ENCODE results near the gene UBE3B.

UBE3B gene

DNA sequence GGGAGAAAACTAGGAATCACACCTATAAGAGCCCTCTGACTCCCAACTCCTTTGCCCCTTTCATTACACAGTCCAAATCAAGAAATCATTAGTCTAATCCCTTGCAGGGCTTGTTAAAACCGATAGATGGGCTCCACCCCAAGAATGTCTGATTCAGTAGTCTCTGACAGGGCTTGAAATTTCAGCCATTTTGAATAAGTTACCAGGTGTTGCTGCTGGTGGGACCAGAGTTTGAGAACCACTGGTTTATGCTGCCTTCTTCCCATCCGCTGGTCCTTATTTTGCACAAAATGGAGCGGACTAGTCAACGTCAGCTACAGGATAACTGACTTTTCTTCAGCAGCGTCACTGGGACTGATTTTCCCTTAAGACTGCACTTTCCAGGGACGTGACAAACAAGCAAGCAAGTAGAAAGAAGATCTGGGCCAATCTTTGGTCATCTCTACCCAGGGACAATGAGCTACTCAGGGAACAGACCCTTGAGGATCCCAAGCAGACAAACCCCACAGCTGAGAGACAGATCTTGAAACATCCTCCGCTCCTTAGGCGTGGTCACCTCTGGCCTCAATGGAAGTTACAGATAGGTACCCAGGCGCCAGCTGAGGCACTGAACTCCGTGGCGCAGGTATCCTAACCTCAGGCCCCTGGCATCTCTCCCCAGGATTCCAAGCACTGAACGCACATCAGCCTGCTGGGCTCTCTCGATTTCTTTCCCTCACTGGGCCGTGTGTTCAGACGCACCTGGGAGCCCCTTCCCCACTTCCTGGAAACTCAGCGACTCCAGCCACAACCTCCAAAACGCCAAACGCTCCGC, 1.2 kb upstream of the UBE3B start:
- no peak for DNase-seq (ENCODE audit: low read depth, low spot score)
- TF ChIP-seq ZNF274 (IDR thresholded peaks at IDR 0.05; ENCODE audit: low read depth, low read length) = no peak
- TF ChIP-seq YY1 (IDR thresholded peaks at IDR 0.05; ENCODE audit: insufficient read depth, insufficient read length) = no peak
- TF ChIP-seq SUZ12 (IDR thresholded peaks at IDR 0.05; ENCODE audit: extremely low read depth, insufficient read depth, insufficient read length) = no peak

DNA sequence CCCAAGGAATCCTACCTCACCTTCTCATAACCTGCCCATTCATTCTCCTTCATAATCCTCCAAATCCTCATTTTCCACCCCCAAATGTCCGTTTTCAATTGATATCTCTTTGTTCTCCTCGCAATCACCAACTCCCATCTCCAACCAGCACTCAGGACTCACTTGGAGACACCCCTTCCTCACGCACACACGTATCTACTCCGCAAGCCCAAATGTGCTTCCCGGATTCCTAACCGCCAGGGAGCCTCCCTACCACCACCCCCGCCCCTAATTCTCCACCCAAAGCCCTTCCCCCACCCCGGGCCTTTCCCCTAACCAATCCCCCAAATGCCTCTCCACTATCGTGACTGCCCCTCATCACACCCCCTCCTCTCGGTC, 638 bp upstream of the UBE3B start:
- Histone ChIP-seq H3K9ac (ENCODE audit: insufficient read length, low read depth) (peak overlapping the region; percentile 94), H3K4me3 (ENCODE audit: insufficient read length, low read depth) (peak overlapping the region; percentile 82), H3K9me3 (ENCODE audit: insufficient read depth, low read length) (no peaks in the 10 kb centered on the region), H3K4me1 (ENCODE audit: insufficient read depth, insufficient read length) (no peaks in the 10 kb centered on the region), H3K27me3 (ENCODE audit: insufficient read depth, insufficient read length) (no peaks in the 10 kb centered on the region), H3K36me3 (ENCODE audit: insufficient read depth, insufficient read length, low read length) (peaks cover 53% of the 10 kb centered on the region)
- no peak for DNase-seq (ENCODE audit: low read depth, low spot score)
- TF ChIP-seq ZNF274 (IDR thresholded peaks at IDR 0.05; ENCODE audit: low read depth, low read length) = no peak
- no peak for TF ChIP-seq YY1 (IDR thresholded peaks at IDR 0.05; ENCODE audit: insufficient read depth, insufficient read length)
- TF ChIP-seq SUZ12 (IDR thresholded peaks at IDR 0.05; ENCODE audit: extremely low read depth, insufficient read depth, insufficient read length) = no peak

More for the DNA sequence above, 1.2 kb upstream of the UBE3B start:
- Histone ChIP-seq H3K4me3 (ENCODE audit: insufficient read length, low read depth) (peak overlapping the region; percentile 82), H3K9ac (ENCODE audit: insufficient read length, low read depth) (peak overlapping the region; percentile 94), H3K36me3 (ENCODE audit: insufficient read depth, insufficient read length, low read length) (peaks cover 54% of the 10 kb centered on the region), H3K9me3 (ENCODE audit: insufficient read depth, low read length) (no peaks in the 10 kb centered on the region), H3K27me3 (ENCODE audit: insufficient read depth, insufficient read length) (no peaks in the 10 kb centered on the region), H3K4me1 (ENCODE audit: insufficient read depth, insufficient read length) (no peaks in the 10 kb centered on the region)

DNA sequence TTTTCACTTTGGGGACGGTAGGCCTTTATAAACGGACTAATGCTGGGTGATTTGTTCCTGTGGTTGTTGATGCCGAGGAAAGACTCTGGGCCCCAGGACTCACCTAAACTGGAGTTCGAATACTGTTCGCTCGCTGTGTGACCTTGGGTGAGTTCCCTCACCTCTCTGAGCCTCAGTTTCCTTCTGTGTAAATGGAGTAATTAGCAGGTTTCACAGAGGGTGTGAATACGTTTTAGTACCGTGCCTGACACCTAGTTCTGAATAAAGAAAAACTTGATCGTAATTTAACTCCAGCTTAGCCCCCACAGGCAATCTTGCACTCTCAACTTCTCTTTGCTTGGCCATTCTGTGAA, 505 bp downstream of the UBE3B start:
- TF ChIP-seq YY1 (IDR thresholded peaks at IDR 0.05; ENCODE audit: insufficient read depth, insufficient read length) (no peak), SUZ12 (IDR thresholded peaks at IDR 0.05; ENCODE audit: extremely low read depth, insufficient read depth, insufficient read length) (no peak), ZNF274 (IDR thresholded peaks at IDR 0.05; ENCODE audit: low read depth, low read length) (no peak)
- H3K4me3 ChIP-seq (ENCODE audit: insufficient read length, low read depth) = peak overlapping the region; percentile 82

DNA sequence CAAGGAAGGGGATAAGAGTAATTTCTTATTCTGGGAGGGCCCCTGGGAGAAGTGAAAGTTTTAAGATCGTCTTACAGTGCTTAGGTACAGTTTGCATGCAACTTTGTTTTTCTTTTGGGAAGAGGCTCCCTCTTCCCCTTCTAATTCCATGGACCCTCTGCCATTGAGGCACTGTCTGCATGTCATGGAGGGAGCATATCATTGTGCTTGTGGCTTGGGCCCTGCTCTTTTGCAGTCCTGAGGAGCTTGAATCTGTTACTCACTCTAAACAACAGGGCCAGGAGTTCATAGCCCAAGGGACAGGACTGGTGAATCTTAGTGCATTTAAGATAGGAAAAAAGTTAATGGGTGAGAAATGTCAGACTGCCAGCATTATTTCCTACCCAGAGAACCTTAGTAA, 2.3 kb downstream of the UBE3B start:
- no peaks in the 10 kb centered on the region for H3K4me1 ChIP-seq (ENCODE audit: insufficient read depth, insufficient read length)
- H3K9ac ChIP-seq (ENCODE audit: insufficient read length, low read depth) = no peak overlapping the region
- no peak for TF ChIP-seq YY1 (IDR thresholded peaks at IDR 0.05; ENCODE audit: insufficient read depth, insufficient read length)
- no peak for TF ChIP-seq ZNF274 (IDR thresholded peaks at IDR 0.05; ENCODE audit: low read depth, low read length)
- no peak for TF ChIP-seq SUZ12 (IDR thresholded peaks at IDR 0.05; ENCODE audit: extremely low read depth, insufficient read depth, insufficient read length)
- peaks cover 56% of the 10 kb centered on the region for H3K36me3 ChIP-seq (ENCODE audit: insufficient read depth, insufficient read length, low read length)
- no peaks in the 10 kb centered on the region for H3K27me3 ChIP-seq (ENCODE audit: insufficient read depth, insufficient read length)
- H3K4me3 ChIP-seq (ENCODE audit: insufficient read length, low read depth) = no peak overlapping the region
- no peak for DNase-seq (ENCODE audit: low read depth, low spot score)
- H3K9me3 ChIP-seq (ENCODE audit: insufficient read depth, low read length) = no peaks in the 10 kb centered on the region

More for the DNA sequence above, 505 bp downstream of the UBE3B start:
- peaks cover 56% of the 10 kb centered on the region for H3K36me3 ChIP-seq (ENCODE audit: insufficient read depth, insufficient read length, low read length)
- H3K9me3 ChIP-seq (ENCODE audit: insufficient read depth, low read length) = no peaks in the 10 kb centered on the region
- no peaks in the 10 kb centered on the region for H3K4me1 ChIP-seq (ENCODE audit: insufficient read depth, insufficient read length)
- peak overlapping the region; percentile 94 for H3K9ac ChIP-seq (ENCODE audit: insufficient read length, low read depth)
- no peak for DNase-seq (ENCODE audit: low read depth, low spot score)
- H3K27me3 ChIP-seq (ENCODE audit: insufficient read depth, insufficient read length) = no peaks in the 10 kb centered on the region

DNA sequence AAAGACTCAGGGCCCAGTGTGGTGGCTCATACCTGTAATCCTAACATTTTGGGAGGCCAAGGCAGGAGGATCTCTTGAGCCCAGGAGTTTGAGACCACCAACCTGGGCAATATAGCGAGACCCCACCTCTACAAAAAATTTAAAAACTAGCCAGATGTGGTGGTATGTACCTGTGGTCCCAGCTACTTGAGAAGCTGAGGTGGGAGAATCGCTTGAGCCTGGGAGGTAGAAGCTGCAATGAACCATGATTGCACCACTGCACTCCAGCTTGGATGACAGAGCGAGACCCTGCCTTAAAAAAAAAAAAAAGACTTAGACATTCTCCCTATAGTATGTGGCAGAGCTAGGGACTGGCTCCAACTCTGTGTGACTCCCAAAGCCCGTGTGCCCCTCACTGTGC, 2.9 kb downstream of the UBE3B start:
- peaks cover 57% of the 10 kb centered on the region for H3K36me3 ChIP-seq (ENCODE audit: insufficient read depth, insufficient read length, low read length)
- H3K9me3 ChIP-seq (ENCODE audit: insufficient read depth, low read length) = no peaks in the 10 kb centered on the region
- H3K4me3 ChIP-seq (ENCODE audit: insufficient read length, low read depth) = no peak overlapping the region
- no peak for DNase-seq (ENCODE audit: low read depth, low spot score)
- TF ChIP-seq YY1 (IDR thresholded peaks at IDR 0.05; ENCODE audit: insufficient read depth, insufficient read length) = no peak
- no peak for TF ChIP-seq SUZ12 (IDR thresholded peaks at IDR 0.05; ENCODE audit: extremely low read depth, insufficient read depth, insufficient read length)
- no peak for TF ChIP-seq ZNF274 (IDR thresholded peaks at IDR 0.05; ENCODE audit: low read depth, low read length)
- H3K9ac ChIP-seq (ENCODE audit: insufficient read length, low read depth) = no peak overlapping the region
- H3K4me1 ChIP-seq (ENCODE audit: insufficient read depth, insufficient read length) = no peaks in the 10 kb centered on the region
- no peaks in the 10 kb centered on the region for H3K27me3 ChIP-seq (ENCODE audit: insufficient read depth, insufficient read length)

DNA sequence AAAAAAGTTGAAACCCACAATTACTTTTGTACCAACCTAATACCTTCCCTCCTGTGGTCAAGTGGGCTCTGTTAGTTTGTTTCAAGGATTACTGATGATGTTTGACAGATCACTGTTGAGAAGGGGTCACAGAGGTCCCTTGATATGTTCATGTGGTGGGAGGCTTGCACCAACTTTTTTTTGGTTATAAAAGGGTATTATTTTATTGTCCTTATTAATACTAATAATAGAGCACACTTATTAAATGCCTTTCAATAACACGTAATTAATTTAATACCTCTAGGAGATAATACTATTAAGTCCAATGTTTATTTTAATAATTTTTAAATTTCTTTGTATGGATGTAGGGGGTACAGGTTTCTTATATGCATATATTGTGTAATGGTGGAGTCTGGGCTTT, 4.4 kb downstream of the UBE3B start:
- Histone ChIP-seq H3K36me3 (ENCODE audit: insufficient read depth, insufficient read length, low read length) (peaks cover 62% of the 10 kb centered on the region), H3K9ac (ENCODE audit: insufficient read length, low read depth) (no peak overlapping the region), H3K27me3 (ENCODE audit: insufficient read depth, insufficient read length) (no peaks in the 10 kb centered on the region), H3K9me3 (ENCODE audit: insufficient read depth, low read length) (no peaks in the 10 kb centered on the region), H3K4me3 (ENCODE audit: insufficient read length, low read depth) (no peak overlapping the region), H3K4me1 (ENCODE audit: insufficient read depth, insufficient read length) (no peaks in the 10 kb centered on the region)
- TF ChIP-seq SUZ12 (IDR thresholded peaks at IDR 0.05; ENCODE audit: extremely low read depth, insufficient read depth, insufficient read length) (no peak), YY1 (IDR thresholded peaks at IDR 0.05; ENCODE audit: insufficient read depth, insufficient read length) (no peak), ZNF274 (IDR thresholded peaks at IDR 0.05; ENCODE audit: low read depth, low read length) (no peak)
- no peak for DNase-seq (ENCODE audit: low read depth, low spot score)

DNA sequence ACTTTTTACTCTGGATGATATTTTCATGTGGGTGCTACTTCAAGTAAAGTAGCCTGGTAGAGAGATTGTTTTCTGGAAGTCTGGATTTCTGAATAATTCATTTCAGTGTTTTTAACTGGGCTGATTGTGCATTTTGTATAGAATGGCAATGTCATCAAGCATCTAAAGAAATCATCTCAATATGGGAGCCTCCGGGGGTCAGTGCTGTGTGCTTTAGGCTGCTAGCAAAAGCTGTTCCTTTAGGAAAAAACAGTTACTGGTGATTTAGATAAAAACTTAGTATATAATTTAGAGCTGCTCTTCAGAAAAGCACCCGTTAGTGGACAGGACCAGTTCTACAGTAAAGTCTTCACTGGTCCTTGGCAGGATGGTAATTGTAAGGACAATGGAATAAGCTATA, 5.1 kb downstream of the UBE3B start:
- Histone ChIP-seq H3K27me3 (ENCODE audit: insufficient read depth, insufficient read length) (no peaks in the 10 kb centered on the region), H3K9ac (ENCODE audit: insufficient read length, low read depth) (no peak overlapping the region), H3K4me3 (ENCODE audit: insufficient read length, low read depth) (no peak overlapping the region), H3K4me1 (ENCODE audit: insufficient read depth, insufficient read length) (no peaks in the 10 kb centered on the region), H3K36me3 (ENCODE audit: insufficient read depth, insufficient read length, low read length) (peaks cover 69% of the 10 kb centered on the region), H3K9me3 (ENCODE audit: insufficient read depth, low read length) (no peaks in the 10 kb centered on the region)
- DNase-seq (ENCODE audit: low read depth, low spot score) = no peak
- TF ChIP-seq YY1 (IDR thresholded peaks at IDR 0.05; ENCODE audit: insufficient read depth, insufficient read length) (no peak), SUZ12 (IDR thresholded peaks at IDR 0.05; ENCODE audit: extremely low read depth, insufficient read depth, insufficient read length) (no peak), ZNF274 (IDR thresholded peaks at IDR 0.05; ENCODE audit: low read depth, low read length) (no peak)

All from NT2/D1 (cell line).